KG1 (cell line): ENCODE data around the gene TMEM150A.
"Not testable (repeated sequence)": the region's sequence is repeated elsewhere in the genome, so short reads cannot be mapped to it uniquely, and the experiment has no call there.

ENCODE experiments used
- DNase-seq: peaks from one replicate; lab custom pipeline; 2025; lab: John Stamatoyannopoulos, UW

TMEM150A gene

DNA sequence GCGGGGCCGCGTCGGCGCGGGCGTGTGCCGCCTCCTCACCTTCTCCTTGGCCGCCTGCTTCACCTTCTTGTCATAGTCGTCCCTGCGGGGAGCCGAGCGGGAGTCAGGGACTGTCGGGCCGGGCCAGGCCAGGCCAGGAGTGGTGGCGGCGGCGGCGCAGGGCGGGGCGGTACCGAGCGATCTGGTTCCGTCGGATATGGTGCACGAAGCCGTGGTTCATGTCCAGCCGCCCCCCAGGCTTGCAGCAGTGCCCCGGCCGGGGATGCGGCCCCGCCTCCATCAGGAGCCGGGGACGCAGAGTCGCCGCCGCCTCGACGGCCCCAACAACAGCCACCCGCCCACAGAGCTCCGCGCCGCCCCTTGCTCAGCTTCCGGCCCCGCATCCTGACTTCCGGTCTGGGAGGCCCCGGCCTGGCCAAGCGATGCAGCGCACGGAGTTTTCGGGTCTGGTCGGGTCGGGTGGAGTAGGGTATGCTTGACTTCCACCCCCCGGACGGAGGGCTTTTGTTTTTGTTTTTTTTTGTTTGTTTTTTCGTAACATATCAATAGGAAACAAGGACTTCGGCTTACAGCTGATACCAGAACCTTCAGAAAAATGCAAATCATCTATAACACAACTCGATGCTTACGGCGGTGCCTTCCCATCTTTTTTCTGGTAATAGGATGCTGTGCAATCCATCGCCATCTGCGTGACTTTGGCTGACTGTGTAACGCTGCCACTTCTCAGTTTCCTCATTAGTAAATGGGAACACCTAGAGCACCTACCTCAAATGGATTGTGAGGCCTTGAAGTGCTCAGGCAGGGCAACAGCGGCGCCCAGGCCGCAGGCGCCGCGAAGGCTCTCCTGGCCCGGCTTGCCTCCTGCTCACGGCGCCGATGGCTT lies 9.4 kb upstream of the TMEM150A start, which contains the start of gene C2orf68:
C2orf68 (minus strand) TSS at position 362 of the 883 bp plus-strand sequence; CDS start at position 280, 82 bp downstream.
- peak; percentile 87 for DNase-seq

DNA sequence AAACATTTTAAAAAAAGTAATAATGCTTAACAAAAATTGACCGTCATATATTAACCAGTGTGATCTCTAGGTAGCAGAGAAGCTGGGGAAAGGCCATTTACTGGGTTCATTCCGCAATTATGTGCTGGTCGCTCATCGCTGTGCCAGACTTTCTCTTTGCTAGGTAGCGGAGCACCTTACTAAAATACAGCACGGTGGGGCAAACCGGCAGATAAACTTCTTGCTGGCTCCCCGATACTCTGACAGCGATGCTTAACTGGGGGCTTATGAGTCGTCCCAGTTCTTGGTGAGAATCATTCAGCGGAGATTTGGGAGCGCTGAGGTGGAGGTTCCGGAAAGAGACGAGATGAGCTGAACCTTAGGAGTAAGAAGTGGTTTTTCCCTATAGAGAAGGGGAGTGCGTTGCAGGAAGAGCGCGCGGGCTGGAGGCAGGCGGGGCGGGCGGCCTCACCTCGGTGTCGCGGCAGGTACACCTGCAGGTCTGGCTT lies 8.8 kb upstream of the TMEM150A start:
- DNase-seq = no peak

DNA sequence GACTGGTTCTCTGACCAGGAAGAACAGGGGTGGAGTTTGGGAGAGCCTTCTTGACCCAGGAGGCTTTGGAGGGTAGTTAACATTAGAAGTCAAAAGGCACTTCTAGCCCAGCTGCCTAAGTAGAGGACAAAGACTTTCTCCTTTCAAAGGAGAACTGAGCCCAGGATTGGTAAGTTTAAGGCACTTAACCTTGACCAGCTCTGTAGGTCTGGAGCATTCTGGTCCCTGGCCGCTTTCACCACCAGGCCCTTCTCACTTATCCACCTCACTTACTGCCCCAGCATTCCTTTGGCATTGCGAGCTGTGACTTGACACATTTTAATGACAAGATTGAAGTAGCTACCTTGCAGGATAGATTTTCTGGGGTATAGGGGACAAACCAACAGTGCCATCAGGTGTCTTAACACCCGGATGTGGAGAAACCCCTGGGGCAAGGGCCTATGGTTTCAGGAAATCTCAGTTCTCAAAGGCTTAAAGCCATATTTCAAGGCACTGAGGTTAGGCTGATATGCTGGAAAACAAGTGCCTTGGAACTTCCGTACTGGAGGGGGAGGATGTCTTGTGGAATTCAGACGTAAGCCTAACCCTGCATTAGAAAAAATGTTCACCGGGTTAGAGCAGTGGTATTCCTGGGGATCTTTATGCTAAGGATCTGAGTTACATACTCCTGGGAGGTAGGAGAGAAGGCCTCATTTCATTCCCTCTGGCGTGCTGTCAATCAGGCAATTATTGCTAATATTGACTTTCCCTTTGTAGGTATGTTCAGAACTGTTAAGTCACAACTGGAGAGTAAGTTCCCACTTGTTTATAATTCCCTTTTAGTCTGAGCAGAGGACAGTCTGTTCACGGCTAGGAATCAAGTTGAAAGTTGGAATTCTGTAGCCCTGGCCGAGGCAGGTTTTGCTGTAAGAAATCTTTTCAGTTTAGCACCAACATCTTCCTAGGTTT lies 5.0 kb upstream of the TMEM150A start:
- DNase-seq = no peak

DNA sequence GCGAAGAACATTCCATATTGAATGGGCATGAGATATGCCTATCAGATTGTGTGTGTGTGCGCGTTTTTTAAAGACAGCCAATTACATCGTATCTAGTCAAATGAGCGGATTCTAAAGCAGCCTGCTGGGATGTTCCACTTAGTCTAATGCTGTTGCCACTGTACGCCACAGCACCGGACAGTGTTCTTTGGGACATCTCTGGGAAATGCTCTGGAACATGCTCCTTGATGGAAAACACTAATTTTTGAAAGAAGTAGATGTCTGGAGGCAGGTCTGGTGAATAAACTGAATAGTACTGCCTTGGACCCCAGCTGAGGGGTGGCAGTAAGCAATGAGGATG lies 3.6 kb upstream of the TMEM150A start:
- DNase-seq = no peak

DNA sequence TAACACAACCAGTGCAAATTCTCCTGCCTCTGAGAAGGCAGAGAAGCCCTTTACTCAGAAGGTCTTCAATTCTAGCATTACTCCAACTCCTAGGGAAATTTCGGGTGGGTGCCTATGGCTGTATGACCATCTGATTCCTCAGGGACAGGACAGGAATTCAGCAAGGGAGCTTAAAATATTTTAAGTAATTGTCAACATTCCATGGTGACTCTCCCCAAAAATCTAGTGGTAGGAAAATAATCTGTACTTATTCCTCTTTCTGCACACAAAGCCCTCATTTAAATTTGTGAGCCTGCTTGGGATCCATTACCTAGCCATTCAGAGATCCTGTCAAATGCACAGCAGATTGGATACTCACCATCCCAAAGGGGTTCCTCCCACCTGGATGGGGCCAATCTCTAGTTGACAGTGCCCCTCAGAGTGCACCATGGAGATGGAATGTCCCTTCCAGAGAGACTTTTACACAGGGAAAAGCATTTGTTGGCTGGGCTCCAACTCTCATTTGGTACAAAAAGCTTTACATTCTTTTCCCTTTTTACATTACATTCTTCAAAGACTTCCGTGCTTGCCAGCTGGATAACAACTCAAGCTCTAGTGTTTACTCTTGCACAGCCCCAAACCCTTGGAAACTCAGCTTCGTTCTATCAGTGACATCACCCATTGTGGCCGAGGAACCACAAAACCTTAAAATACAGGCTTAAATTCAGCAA lies 3.1 kb upstream of the TMEM150A start:
- DNase-seq = no peak

DNA sequence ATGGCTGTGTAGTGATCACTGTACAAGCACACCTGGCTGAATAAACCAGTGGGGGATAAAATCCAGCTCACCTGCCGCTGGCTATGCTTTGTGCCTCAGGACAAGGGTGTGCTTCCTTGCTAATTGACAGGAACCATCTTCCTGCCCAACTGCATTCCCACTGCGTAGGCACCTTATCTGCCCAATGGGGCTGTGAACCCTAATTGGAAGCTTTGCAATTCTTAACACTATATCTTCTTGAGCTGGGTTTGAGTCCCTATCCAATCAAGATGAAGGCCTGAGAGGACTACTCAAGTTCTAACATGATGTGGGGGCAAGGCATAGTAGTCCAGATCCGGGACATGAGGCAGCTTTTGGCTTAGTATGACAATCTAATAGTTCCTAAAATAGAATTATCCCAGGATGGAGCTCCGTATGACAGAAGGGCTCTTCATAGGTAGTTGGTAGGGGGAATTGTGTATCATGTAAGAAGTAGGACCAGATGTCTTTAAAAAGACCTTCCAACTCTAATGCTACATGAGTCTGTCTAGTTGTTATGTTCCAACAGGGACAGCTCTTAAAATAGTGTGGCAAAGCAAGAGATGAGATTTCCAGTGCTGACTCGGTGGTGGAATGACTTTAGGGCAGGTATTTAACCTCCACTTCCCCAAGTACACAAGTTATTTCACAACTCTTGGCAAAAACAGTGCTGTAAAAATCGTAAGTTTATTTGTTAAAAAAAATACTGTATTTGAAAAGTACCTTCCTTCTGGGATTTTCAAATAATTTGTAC lies 2.3 kb upstream of the TMEM150A start:
- DNase-seq = no peak

DNA sequence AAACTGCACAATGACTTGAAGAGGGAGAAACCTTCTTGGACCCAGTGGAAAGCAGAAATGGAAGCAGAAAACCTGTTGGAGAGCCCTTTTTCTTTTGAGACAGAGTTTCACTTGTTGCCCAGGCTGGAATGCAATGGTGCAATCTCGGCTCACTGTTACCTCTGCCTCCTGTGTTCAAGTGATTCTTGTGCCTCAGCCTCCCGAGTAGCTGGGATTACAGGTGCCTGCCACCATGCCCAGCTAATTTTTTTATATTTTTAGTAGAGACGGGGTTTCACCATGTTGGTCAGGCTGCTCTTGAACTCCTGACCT lies 1.6 kb upstream of the TMEM150A start:
- not testable (repeated sequence) for DNase-seq

DNA sequence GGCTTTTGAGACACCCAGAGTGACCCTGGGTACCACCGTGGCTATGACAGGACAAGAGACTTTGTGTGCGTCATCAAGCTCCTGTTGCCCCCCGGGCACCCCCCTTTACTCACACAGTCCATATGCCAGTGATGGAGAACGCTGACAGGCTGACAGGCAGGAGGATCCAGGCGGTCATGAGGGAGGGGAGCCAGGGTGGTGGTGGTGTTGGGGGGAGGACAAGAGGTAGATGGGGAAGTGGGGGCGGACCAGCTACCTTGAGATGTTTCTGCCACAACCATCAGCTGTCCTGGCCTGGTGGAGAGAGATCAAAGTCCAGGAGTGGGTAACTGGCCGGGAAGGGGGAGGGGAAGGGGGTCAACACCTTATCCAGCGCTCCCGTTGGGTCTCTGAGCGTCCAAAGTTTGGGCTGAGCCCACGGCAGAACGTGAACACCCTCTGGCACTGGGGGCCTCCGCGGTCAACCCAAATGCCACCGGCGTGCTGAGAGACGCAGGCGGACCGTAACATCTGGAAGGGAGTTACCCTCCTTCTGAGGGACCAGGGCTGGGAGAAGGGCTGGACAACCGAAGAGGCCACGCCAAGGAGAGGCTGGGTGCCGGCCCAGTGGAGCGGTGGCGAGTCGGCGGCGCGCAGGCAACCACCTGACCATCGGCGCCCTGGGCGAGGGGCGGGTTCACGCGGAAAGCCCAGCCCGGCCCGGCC lies 575 bp downstream of the TMEM150A start:
- no peak for DNase-seq

DNA sequence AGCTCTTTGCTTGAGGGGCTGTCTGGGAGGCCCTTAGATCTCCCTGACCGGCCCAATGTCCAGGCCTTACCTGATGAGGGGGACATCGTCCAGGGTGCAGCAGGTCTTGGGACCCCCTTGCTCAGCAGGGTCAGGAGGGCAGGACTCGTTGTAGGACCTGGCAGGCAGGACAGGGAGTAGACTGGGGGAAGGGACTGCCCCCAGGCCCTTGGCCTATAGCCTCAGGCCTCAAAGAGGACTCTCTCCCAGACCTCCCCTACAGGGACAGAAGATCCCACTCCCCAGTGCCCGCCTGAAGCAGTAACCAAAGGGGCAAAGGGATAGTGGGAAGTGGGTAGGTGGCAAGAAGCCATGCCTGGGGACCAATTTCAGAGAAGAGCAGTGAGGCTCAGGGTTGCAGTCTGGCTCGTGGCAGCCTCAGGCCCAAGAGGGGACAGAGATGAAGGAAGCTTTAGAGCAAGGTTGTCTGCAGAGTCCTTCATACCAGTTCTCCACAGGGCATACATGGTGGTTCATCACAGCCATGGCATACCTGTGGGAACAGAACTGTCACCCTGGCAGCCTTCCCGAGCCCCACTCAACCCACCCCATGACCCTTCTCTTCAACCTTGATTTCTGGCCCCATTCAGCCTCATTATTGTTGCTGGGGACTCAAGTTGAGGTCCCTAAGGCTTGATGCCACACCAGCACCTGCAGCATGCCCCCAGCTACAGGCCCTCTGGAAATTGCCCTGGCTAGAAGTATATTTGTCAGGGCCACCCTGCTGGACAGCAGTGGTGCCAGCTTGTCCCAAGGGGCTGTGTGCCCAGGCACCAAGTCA lies 1.3 kb downstream of the TMEM150A start:
- DNase-seq = no peak

DNA sequence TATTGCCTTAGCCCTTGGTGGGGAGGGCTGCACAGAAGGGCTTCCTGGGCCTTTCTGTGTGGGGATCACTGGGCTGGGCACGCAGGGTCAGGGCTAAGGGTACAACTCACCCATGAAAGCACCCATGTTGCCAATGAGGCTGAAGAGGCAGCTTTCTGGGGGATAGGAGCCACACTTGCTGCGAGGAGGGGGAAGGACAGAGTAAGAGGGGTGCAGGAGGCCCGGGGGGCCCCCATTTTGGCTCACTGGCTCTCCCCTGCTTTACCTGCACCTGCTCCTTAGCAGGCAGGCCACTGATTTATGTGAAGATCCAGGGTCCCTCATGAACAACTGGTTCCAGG lies 2.3 kb downstream of the TMEM150A start:
- no peak for DNase-seq

DNA sequence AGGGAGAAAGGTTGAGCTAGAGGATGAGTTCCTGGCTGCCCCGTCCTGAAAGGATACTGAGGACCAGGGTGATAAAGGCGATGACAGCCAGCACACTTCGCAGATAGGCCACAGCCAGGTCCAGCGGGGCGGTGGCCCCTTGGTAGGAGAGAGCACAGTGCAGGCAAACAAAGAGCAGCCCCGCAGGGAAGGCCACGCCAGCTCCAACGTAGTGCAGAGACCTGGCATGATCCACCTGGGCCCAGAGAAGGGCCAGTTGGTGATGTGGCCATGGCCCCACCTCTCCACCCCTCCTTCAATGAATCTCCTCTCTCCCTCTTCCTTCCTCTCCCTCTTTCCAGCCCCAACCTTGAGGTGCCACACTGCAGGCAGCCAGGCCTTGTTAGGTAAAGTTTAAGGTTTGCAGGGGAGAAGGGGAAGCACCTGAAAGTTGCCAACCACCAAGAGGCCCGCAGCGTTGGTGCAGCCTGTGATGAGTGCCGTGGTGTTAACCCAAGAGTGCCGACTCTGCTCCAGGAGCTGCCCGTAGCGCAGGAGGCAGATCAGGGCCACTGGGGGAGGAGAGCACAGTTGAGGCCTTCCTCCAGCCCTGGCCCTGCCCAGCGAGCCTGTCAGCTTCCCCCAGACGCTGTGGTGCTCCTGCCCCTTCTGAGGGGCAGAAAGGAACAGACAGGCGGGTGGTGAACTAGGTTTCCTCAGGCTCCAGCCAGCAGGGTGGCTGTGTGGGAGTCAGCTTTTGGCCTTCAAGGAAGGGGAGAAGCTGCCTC lies 2.8 kb downstream of the TMEM150A start:
- DNase-seq = no peak

DNA sequence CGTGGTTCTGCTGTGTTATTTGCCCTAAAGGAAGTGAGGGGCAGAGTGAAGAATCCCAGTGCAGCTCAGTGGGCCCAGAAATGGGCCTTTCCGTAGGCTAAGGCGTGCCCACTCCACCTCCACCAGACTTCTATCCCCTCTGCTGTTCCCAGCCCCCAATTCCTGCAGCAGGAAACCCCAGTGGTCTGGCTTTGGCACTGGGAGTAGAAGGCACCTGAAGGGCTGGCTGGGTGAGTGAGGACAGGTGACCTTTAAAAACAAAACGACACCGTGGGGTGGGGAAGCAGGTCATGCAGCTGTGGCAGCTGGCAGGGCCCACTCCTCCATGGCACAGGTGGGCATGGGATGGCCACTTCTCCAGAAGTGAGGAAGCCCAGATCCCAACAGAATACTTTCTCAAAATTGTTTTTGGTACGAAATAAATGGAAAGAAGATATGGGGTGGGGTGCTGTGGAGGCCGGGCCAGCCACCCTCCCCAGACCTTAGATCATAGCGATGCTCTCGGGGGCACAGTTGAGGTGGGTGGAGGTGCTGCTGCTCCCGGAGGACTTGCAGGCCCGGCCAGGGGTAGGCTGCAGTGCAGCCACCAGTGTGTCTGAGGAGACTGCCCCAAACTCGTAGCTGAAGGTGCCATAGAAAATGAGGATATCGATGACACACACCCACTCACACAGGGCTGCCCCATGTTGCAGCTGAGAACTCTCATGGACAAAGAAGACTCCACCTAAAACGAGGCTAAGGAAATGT lies 3.7 kb downstream of the TMEM150A start:
- DNase-seq = no peak

DNA sequence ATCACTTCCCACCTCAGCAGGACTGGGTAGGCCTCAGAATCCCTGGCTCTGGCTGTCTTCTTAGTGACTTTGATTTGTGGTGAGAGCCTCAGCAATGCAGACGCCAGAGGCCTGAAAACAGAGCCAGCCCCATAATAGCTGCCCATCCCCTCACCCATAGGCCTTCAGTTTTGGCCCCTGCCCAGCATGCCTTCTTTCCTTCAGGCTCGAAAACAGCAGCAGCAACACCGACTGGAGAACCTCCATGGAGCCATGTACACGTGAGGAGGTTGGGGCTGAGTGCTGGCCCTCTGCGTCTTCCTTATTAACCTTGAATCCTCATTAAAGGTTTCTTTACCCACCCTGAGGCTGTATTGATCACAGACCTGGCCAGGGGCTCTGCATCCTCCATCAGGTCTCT lies 5.3 kb downstream of the TMEM150A start:
- DNase-seq = no peak

DNA sequence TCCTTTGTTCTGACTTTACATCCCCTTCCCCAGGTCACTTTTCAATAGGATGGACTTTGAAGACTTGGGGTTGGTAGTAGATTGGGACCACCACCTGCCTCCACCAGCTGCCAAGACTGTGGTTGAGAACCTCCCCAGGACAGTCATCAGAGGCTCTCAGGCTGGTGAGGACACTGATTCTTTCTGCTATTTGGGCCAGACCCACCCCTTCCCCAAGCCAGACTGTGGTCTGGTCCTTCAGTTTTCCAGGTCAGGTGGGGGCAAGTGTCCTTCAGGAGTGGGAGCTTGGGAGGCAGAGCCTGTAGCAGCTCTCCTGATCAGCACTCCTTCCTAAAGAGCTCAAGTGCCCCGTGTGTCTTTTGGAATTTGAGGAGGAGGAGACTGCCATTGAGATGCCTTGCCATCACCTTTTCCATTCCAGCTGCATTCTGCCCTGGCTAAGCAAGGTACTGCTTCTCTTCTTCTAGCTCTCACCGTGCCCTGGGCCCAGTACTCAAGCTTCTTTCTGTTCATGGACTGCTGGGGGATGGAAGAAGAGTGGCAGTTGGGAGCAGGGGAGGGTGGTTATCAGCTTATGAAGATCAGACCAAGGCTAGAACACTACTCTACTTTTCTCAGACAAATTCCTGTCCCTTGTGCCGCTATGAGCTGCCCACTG lies 5.9 kb downstream of the TMEM150A start:
- no peak for DNase-seq

DNA sequence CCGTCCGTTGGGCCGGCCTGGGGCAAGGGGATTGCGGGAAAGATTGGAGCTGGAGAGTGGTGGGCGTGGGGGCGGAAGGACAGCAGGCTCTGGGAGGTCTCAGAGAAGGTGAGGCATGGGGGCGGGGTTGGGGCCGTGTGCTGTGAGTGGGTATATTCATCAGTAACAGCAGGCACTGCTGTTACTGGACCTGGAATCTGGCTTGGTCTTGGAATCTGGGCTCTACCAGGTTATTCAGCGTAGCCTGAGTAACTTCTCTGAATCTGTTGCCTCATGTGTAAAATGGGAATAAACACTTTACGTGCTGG lies 6.5 kb downstream of the TMEM150A start:
- DNase-seq = no peak

DNA sequence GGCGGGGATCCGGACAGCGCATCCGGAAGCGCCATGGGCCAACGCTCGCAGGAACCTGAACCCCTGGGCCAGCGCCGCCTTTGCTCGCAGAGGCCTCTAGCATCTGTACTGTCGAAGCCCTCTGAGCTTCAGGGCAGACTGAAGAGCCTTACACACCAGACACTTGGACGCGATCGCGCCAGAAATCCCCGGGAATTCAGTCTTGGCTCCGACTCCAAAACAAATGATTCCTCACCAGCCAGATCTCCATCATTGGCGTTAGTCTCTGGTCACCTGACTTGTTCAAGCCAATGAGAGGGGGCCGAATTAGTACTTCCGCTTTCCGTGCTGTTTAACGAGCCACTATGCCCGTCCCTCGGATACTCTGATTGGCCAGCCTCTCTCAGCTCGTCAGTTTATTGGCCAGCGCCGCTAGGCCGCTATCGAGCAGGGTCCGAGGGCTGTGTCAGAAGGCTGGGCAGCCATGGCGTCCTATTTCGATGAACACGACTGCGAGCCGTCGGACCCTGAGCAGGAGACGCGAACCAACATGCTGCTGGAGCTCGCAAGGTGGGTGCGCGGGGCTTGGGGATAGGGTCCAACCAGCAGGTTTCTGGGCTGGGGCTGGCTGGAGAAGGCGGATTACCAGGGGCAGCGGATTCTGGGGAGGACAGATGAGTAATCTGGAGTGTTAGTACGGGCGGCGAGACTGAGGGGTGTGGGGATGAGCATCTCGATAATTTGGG lies 7.0 kb downstream of the TMEM150A start, which contains the start of gene RNF181:
RNF181 (plus strand) TSS at position 445 of the 725 bp plus-strand sequence; CDS start at position 464, 19 bp downstream.
- DNase-seq = peak; percentile 92

DNA sequence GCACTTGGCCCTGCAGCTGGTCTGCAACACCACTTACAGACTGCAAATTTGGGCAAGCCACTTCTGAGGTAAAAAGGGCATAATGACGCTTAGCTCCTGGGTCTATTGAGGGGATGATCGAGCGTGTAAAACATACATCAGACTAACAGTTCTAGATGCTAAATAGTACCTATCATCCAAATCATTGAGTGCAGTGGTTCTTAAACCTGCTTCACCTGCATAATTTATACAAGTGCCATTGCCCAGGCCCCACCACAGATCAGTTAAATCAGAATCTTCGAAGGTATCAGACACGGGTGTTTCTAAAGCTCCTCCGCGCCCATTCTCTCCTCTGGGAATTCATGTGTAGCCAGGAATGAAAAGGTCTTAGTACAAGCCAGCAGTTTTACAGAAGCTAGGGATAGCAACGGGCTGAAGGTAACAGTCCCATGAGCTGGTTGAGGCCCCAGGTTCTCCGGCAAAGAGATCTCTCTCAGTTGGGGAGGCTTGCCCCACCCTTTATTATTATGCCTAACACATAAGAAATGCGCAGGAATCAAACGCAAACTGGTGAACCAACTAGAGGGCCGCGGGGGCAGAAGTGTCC lies 7.7 kb downstream of the TMEM150A start:
- DNase-seq = no peak
